A673 (cell line): ENCODE results near the gene CXCR6. TPM values are rescaled to one million over a fixed set of nuclear protein-coding genes. Genes with fewer than 3 reads are reported as not detected.

ENCODE experiments used
- BruUV-seq: library from RNA; stranded (reverse); fragments of 400-500 nt; replicated peaks from 2 replicates; lab custom pipeline; 2021; lab: Mats Ljungman, UMichigan
- CTCF ChIA-PET: fragments of 300-600 bp; sonication (Branson Sonifier 250); formaldehyde crosslinking; loops from one replicate; lab custom pipeline; 2022; ENCODE audit warnings: antibody characterized with exemption; lab: Charles Lee
- POLR2A ChIA-PET: fragments of 300-600 bp; sonication (Branson Sonifier 250); formaldehyde crosslinking; loops from one replicate; lab custom pipeline; 2022; ENCODE audit warnings: antibody characterized with exemption; ENCODE audit not compliant: low non-redundant PET; lab: Charles Lee
- DNase-seq: peaks from one replicate; pipeline ENCODE4 v3.0.0-alpha.2; 2015; ENCODE audit warnings: low spot score
- H3K27ac ChIP-seq: fragments of 200-600 bp; sonication (generic); 2 replicates; pipeline ENCODE4 v1.5.1; 2016; ENCODE audit warnings: mixed run types, low read depth, mild to moderate bottlenecking, mixed read lengths, antibody characterized with exemption, low read length; ENCODE audit not compliant: poor library complexity, severe bottlenecking
- H3K27me3 ChIP-seq: fragments of 200-600 bp; sonication (generic); replicated peaks from 2 replicates; pipeline ENCODE4 v1.6.1; 2017; ENCODE audit warnings: mixed run types, low read depth, mild to moderate bottlenecking, mixed read lengths, antibody characterized with exemption, low read length; ENCODE audit not compliant: insufficient read depth, poor library complexity
- H3K36me3 ChIP-seq: fragments of 200-600 bp; sonication (generic); 2 replicates; pipeline ENCODE4 v1.6.1; 2016; ENCODE audit warnings: mixed run types, mild to moderate bottlenecking, mixed read lengths, antibody characterized with exemption, low read length; ENCODE audit not compliant: insufficient read depth, poor library complexity, severe bottlenecking
- H3K4me1 ChIP-seq: fragments of 200-600 bp; sonication (generic); 2 replicates; pipeline ENCODE4 v1.6.1; 2017; ENCODE audit warnings: mixed run types, mild to moderate bottlenecking, mixed read lengths, antibody characterized with exemption, low read length; ENCODE audit not compliant: insufficient read depth, poor library complexity, severe bottlenecking
- H3K4me3 ChIP-seq: fragments of 200-600 bp; sonication (generic); 2 replicates; pipeline ENCODE4 v1.5.1; 2016; ENCODE audit warnings: low read depth, mixed run types, mild to moderate bottlenecking, mixed read lengths, low read length; ENCODE audit not compliant: poor library complexity, severe bottlenecking
- H3K9me3 ChIP-seq: fragments of 200-600 bp; sonication (generic); 2 replicates; pipeline ENCODE4 v1.6.1; 2016; ENCODE audit warnings: mixed run types, low read depth, mild to moderate bottlenecking, mixed read lengths, antibody characterized with exemption, low read length; ENCODE audit not compliant: poor library complexity, severe bottlenecking
- EZH2 ChIP-seq: fragments of 200-600 bp; sonication (generic); IDR thresholded peaks from 2 replicates; pipeline ENCODE4 v1.6.1; 2017; ENCODE audit warnings: borderline replicate concordance, low read depth, mild to moderate bottlenecking, mixed read lengths, antibody characterized with exemption, low read length; ENCODE audit not compliant: poor library complexity, severe bottlenecking
- intact Hi-C: fragments of 100-400 bp; cut with micrococcal nuclease; formaldehyde crosslinking; loops from one replicate; pipeline ENCODE4 v1.10.0; 2022; ENCODE audit not compliant: unreplicated experiment
- total RNA-seq: library from RNA; stranded (reverse); gene quantifications from 2 replicates; pipeline ENCODE4 v1.2.3, GENCODE V29; 2021
- TF ChIP-seq, protein P1 (sequence below): fragments of 300-800, 200-600 bp; sonication (generic); conservative IDR thresholded peaks from 2 replicates; pipeline ENCODE4 v1.5.1; 2017; ENCODE audit warnings: low read depth, mild to moderate bottlenecking, antibody characterized with exemption, low read length, moderate library complexity, mixed read lengths

Gene CXCR6
- total RNA-seq, 1 experiment from 2014 or later: not detected

DNA sequence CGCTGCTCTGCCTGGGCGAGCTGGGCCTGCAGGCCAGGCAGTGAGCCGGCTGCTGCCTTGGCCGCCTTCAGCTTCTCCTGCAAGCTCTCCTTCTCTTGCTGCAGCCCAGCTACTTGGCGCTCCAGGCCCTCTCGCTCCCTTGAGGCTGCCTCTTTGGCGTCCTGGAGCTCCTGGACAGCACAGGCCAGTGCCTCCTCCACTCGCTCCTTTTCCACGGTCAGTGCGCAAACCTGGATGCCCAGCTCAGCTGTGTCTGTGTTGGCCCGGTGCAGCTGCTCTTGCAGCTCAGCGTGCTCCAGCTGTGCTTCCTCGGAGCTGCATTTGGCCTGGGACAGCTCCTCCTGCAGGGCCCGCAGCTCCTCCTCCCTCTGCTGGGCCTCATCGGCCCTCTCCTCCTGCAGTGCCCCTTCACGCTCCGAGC lies 23.1 kb downstream of the CXCR6 start:
- H3K4me1 ChIP-seq: no peaks in the 10 kb centered on the region
- no peak for TF ChIP-seq EZH2
- TF ChIP-seq, protein P1, sequence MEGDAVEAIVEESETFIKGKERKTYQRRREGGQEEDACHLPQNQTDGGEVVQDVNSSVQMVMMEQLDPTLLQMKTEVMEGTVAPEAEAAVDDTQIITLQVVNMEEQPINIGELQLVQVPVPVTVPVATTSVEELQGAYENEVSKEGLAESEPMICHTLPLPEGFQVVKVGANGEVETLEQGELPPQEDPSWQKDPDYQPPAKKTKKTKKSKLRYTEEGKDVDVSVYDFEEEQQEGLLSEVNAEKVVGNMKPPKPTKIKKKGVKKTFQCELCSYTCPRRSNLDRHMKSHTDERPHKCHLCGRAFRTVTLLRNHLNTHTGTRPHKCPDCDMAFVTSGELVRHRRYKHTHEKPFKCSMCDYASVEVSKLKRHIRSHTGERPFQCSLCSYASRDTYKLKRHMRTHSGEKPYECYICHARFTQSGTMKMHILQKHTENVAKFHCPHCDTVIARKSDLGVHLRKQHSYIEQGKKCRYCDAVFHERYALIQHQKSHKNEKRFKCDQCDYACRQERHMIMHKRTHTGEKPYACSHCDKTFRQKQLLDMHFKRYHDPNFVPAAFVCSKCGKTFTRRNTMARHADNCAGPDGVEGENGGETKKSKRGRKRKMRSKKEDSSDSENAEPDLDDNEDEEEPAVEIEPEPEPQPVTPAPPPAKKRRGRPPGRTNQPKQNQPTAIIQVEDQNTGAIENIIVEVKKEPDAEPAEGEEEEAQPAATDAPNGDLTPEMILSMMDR: no peak
- BruUV-seq: no TSS peak
- H3K9me3 ChIP-seq: no peaks in the 10 kb centered on the region
- no peak overlapping the region for H3K4me3 ChIP-seq
- H3K27me3 ChIP-seq: no peaks in the 10 kb centered on the region
- DNase-seq: no peak
- ChIA-PET CTCF (no interaction called here), POLR2A (no interaction called here)
- H3K27ac ChIP-seq: no peak overlapping the region
- H3K36me3 ChIP-seq: no peaks in the 10 kb centered on the region
- intact Hi-C loops: no loop called here

DNA sequence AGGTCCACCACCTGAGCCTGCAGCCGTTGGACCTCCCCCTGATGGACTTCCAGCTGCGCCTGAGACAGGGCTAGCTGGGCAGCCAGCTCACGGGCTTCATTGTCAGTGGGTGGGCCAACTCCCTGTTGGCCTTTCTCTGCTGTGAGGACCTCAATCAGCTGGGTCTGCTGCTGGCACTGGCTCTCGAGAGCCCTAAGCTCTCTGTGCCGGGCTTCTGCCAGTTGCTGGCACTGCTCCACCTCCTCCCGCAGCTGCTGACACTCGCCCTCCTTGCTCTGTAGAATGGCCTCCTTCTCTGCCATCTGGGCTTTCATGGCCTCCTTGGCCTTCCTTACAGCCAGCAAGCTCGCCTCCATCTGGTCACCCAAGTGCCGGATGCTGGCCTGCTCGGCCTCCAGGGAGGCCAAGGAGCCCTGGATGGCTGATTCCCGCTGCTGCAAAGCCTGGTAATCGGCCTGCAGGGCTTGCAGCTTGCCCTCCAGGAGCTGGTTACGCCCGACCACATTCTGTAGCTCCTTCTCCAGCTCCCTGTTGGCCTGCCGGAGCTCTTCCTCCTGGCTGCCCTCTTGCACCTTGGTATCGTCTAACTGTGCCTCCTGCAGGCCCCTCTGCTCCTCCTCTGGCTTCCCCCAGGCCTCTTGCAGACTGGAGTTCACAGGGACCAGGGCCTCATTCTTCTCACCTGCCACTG lies 23.8 kb downstream of the CXCR6 start:
- ChIA-PET CTCF (no interaction called here), POLR2A (no interaction called here)
- intact Hi-C loops: no loop called here
- Histone ChIP-seq H3K27ac (no peak overlapping the region), H3K4me3 (no peak overlapping the region), H3K36me3 (no peaks in the 10 kb centered on the region), H3K27me3 (no peaks in the 10 kb centered on the region), H3K9me3 (no peaks in the 10 kb centered on the region), H3K4me1 (no peaks in the 10 kb centered on the region)
- BruUV-seq: no TSS peak
- TF ChIP-seq, protein P1: no peak
- no peak for TF ChIP-seq EZH2
- no peak for DNase-seq

DNA sequence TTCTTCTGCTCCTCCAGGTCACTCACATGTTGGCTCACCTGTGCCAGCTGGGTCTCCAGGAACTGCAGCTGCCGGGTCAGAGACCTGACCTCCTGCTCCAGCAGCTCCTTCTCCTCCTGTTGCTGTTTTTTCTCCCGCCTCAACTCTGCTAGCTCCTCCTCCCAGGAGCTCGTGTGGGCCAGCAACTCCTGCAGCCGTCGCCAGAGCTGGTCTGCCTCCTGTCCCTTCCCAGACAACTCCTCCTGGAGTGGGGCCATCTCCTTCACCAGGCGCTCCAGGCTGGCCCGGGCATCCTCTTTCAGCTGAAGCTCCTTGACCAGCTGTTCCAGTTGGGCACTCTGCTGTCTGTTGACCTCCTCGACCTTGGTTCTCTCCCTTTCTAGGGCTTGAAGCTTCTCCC lies 24.5 kb downstream of the CXCR6 start:
- no peak for DNase-seq
- no peaks in the 10 kb centered on the region for H3K36me3 ChIP-seq
- TF ChIP-seq EZH2: no peak
- TF ChIP-seq, protein P1: no peak
- no peaks in the 10 kb centered on the region for H3K27me3 ChIP-seq
- H3K9me3 ChIP-seq: no peaks in the 10 kb centered on the region
- BruUV-seq: no TSS peak
- ChIA-PET POLR2A (no interaction called here), CTCF (no interaction called here)
- intact Hi-C loops: no loop called here
- no peaks in the 10 kb centered on the region for H3K4me1 ChIP-seq
- no peak overlapping the region for H3K27ac ChIP-seq
- H3K4me3 ChIP-seq: no peak overlapping the region
